H9 (cell line): ENCODE data around the gene GRIA1. TPM values are rescaled to one million over a fixed set of nuclear protein-coding genes. Genes with fewer than 3 reads are reported as not detected.

Experiments
- DNase-seq: peaks from one replicate; pipeline ENCODE4 v3.0.0-alpha.2; 2017
- H2AFZ ChIP-seq: one replicate; pipeline ENCODE4 v1.6.1; 2013; ENCODE audit warnings: mild to moderate bottlenecking, low read length, control low read depth, moderate library complexity
- H2AK5ac ChIP-seq: 2 replicates; pipeline ENCODE4 v1.6.1; 2013; ENCODE audit warnings: low read length, control low read depth, mixed read lengths; ENCODE audit not compliant: insufficient read length
- H2BK120ac ChIP-seq: one replicate; pipeline ENCODE4 v1.6.1; 2013; ENCODE audit warnings: low read depth, mild to moderate bottlenecking, low read length, control low read depth, inconsistent platforms; ENCODE audit not compliant: poor library complexity, severe bottlenecking
- H2BK12ac ChIP-seq: 2 replicates; pipeline ENCODE4 v1.6.1; 2013; ENCODE audit warnings: low read length, control low read depth, mixed read lengths, low read depth; ENCODE audit not compliant: insufficient read length
- H2BK15ac ChIP-seq: 2 replicates; pipeline ENCODE4 v1.6.1; 2013; ENCODE audit warnings: low read depth, low read length, control low read depth
- H2BK20ac ChIP-seq: one replicate; pipeline ENCODE4 v1.6.1; 2013; ENCODE audit warnings: low read depth, mild to moderate bottlenecking, low read length, control low read depth, inconsistent platforms; ENCODE audit not compliant: poor library complexity, severe bottlenecking
- H2BK5ac ChIP-seq: 2 replicates; pipeline ENCODE4 v1.6.1; 2013; ENCODE audit warnings: low read length, control low read depth, mixed read lengths; ENCODE audit not compliant: insufficient read length
- H3K14ac ChIP-seq: 2 replicates; pipeline ENCODE4 v1.6.1; 2013; ENCODE audit warnings: low read length, control low read depth; ENCODE audit not compliant: insufficient read depth
- H3K18ac ChIP-seq: 2 replicates; pipeline ENCODE4 v1.6.1; 2013; ENCODE audit warnings: low read depth, mild to moderate bottlenecking, mixed read lengths, low read length, control low read depth; ENCODE audit not compliant: insufficient read length
- H3K23ac ChIP-seq: 2 replicates; pipeline ENCODE4 v1.6.1; 2013; ENCODE audit warnings: low read length, control low read depth, mixed read lengths, low read depth; ENCODE audit not compliant: insufficient read length
- H3K23me2 ChIP-seq: 2 replicates; pipeline ENCODE4 v1.6.1; 2013; ENCODE audit warnings: low read depth, mild to moderate bottlenecking, mixed read lengths, low read length, control low read depth; ENCODE audit not compliant: insufficient read length, poor library complexity, severe bottlenecking
- H3K27ac ChIP-seq: 2 replicates; pipeline ENCODE4 v1.5.1; 2013; ENCODE audit warnings: low read length, control low read depth, mixed read lengths, low read depth; ENCODE audit not compliant: insufficient read length
- H3K27me3 ChIP-seq: 2 replicates; pipeline ENCODE4 v1.6.1; 2013; ENCODE audit warnings: low read length, control low read depth, inconsistent platforms; ENCODE audit not compliant: insufficient read depth
- H3K4ac ChIP-seq: 2 replicates; pipeline ENCODE4 v1.6.1; 2013; ENCODE audit warnings: low read depth, mild to moderate bottlenecking, control low read depth, inconsistent platforms, low read length, moderate library complexity
- H3K4me1 ChIP-seq: 2 replicates; pipeline ENCODE4 v1.6.1; 2013; ENCODE audit warnings: low read length, control low read depth, inconsistent platforms; ENCODE audit not compliant: insufficient read depth
- H3K4me2 ChIP-seq: 2 replicates; pipeline ENCODE4 v1.6.1; 2013; ENCODE audit warnings: low read length, control low read depth, mixed read lengths; ENCODE audit not compliant: insufficient read length, insufficient read depth
- H3K56ac ChIP-seq: 2 replicates; pipeline ENCODE4 v1.6.1; 2013; ENCODE audit warnings: low read depth, mild to moderate bottlenecking, mixed read lengths, low read length, control low read depth; ENCODE audit not compliant: insufficient read length
- H3K79me1 ChIP-seq: 2 replicates; pipeline ENCODE4 v1.6.1; 2013; ENCODE audit warnings: low read depth, mild to moderate bottlenecking, moderate library complexity, low read length, control low read depth, inconsistent platforms; ENCODE audit not compliant: insufficient read depth, poor library complexity, severe bottlenecking
- H3K79me2 ChIP-seq: 2 replicates; pipeline ENCODE4 v1.6.1; 2013; ENCODE audit warnings: low read length, control low read depth, inconsistent platforms; ENCODE audit not compliant: insufficient read depth
- H3K9ac ChIP-seq: 2 replicates; pipeline ENCODE4 v1.6.1; 2013; ENCODE audit warnings: low read length, control low read depth, mixed read lengths; ENCODE audit not compliant: insufficient read length; ENCODE audit errors: extremely low read depth
- H3K9me3 ChIP-seq: one replicate; pipeline ENCODE4 v1.6.1; 2013; ENCODE audit warnings: low read depth, low read length, inconsistent platforms; ENCODE audit not compliant: control insufficient read depth
- H3T11ph ChIP-seq: one replicate; pipeline ENCODE4 v1.6.1; 2013; ENCODE audit warnings: mild to moderate bottlenecking, low read length, control low read depth, inconsistent platforms
- H4K20me1 ChIP-seq: one replicate; pipeline ENCODE4 v1.6.1; 2013; ENCODE audit not compliant: control insufficient read depth, insufficient read length, insufficient read depth
- H4K5ac ChIP-seq: 2 replicates; pipeline ENCODE4 v1.6.1; 2013; ENCODE audit warnings: low read depth, mild to moderate bottlenecking, mixed read lengths, low read length, control low read depth; ENCODE audit not compliant: insufficient read length
- H4K8ac ChIP-seq: replicated peaks from 2 replicates; pipeline ENCODE4 v1.6.1; 2013; ENCODE audit warnings: low read length, control low read depth, mixed read lengths, low read depth; ENCODE audit not compliant: insufficient read length
- H4K91ac ChIP-seq: 2 replicates; pipeline ENCODE4 v1.6.1; 2013; ENCODE audit warnings: low read depth, mild to moderate bottlenecking, moderate library complexity, mixed read lengths, low read length, control low read depth; ENCODE audit not compliant: insufficient read length
- H3K27ac Mint-ChIP-seq, 3 experiments: 2 replicates in 2 of 3; 3 replicates in 1 of 3; pipeline ENCODE4 v1.8.0; 2020 to 2021; ENCODE audit warnings: mixed read lengths in 3 of 3, mild to moderate bottlenecking in 1 of 3, moderate library complexity in 1 of 3
- H3K27me3 Mint-ChIP-seq: 2 replicates; pipeline ENCODE4 v1.8.0; 2021; ENCODE audit warnings: low read depth, mild to moderate bottlenecking, moderate library complexity, mixed read lengths
- H3K36me3 Mint-ChIP-seq, 3 experiments: 2 replicates in 2 of 3; 3 replicates in 1 of 3; pipeline ENCODE4 v1.8.0; 2020 to 2021; ENCODE audit warnings: low read depth in 3 of 3, mixed read lengths in 3 of 3; ENCODE audit not compliant: insufficient read depth in 1 of 3
- H3K4me1 Mint-ChIP-seq, 2 experiments: 2 replicates each; pipeline ENCODE4 v1.8.0; 2020; ENCODE audit warnings: mixed read lengths in 2 of 2
- H3K4me3 Mint-ChIP-seq, 2 experiments: 2 replicates in 1 of 2; 3 replicates in 1 of 2; pipeline ENCODE4 v1.8.0; 2020 to 2021; ENCODE audit warnings: mild to moderate bottlenecking in 2 of 2, mixed read lengths in 2 of 2, moderate library complexity in 1 of 2
- H3K9me3 Mint-ChIP-seq, 2 experiments: 2 replicates in 1 of 2; 3 replicates in 1 of 2; pipeline ENCODE4 v1.8.0; 2020; ENCODE audit warnings: mild to moderate bottlenecking in 2 of 2, mixed read lengths in 2 of 2, moderate library complexity in 1 of 2
- CTCF ChIP-seq: fragments of 200-600 bp; sonication (generic); conservative IDR thresholded peaks from 3 replicates; pipeline ENCODE4 v1.8.0; 2021; ENCODE audit warnings: antibody characterized with exemption, mild to moderate bottlenecking
- WGBS: extraction: QIAGEN DNeasy Blood & Tissue Kit; methylation state at CpG from one replicate; pipeline ENCODE4 v1.1.7; 2013; ENCODE audit warnings: missing lambda C conversion rate, low lambda C conversion rate, mixed read lengths; ENCODE audit not compliant: insufficient read length; ENCODE audit errors: extremely low coverage; 5-methylcytosine and 5-hydroxymethylcytosine counted together
- total RNA-seq: library from RNA; stranded (reverse); gene quantifications from 2 replicates; pipeline ENCODE4 v1.2.1, GENCODE V29; 2021

Gene GRIA1
- total RNA-seq, 1 experiment from 2014 or later: 0.52 TPM

GRCh38 chr5:153623124-153623523 lies 132.7 kb downstream of the GRIA1 start:
- Histone ChIP-seq H2BK12ac (no peak overlapping the region), H3K4me2 (no peak overlapping the region), H3K23ac (no peak overlapping the region), H3K79me2 (no peaks in the 10 kb centered on the region), H4K91ac (no peak overlapping the region), H3K9ac (no peak overlapping the region), H3K56ac (no peak overlapping the region), H4K5ac (no peak overlapping the region), H2BK120ac (no peak overlapping the region), H3K14ac (no peak overlapping the region), H3T11ph (no peak overlapping the region), H3K27me3 (no peaks in the 10 kb centered on the region), H2AFZ (no peak overlapping the region), H3K4me1 (no peaks in the 10 kb centered on the region), H2AK5ac (no peak overlapping the region), H3K27ac (no peak overlapping the region), H3K79me1 (no peaks in the 10 kb centered on the region), H3K18ac (no peak overlapping the region), H2BK20ac (no peak overlapping the region), H2BK15ac (no peak overlapping the region), H4K20me1 (no peaks in the 10 kb centered on the region), H3K23me2 (no peaks in the 10 kb centered on the region), H2BK5ac (no peak overlapping the region), H3K4ac (no peak overlapping the region), H4K8ac (no peak overlapping the region), H3K9me3 (no peaks in the 10 kb centered on the region)
- no peak; the same call in 2 of the 3 replicates for TF ChIP-seq CTCF
- H3K4me3 Mint-ChIP-seq: no peak overlapping the region
- H3K27ac Mint-ChIP-seq: no peak overlapping the region
- no peak for DNase-seq
- no CpG with 5 or more reads among the region's 3 CpGs for WGBS
- no peaks in the 10 kb centered on the region for H3K27me3 Mint-ChIP-seq
- peaks cover 10 to 13% of the 10 kb centered on the region in 2 experiments for H3K4me1 Mint-ChIP-seq
- no peaks in the 10 kb centered on the region for H3K9me3 Mint-ChIP-seq
- H3K36me3 Mint-ChIP-seq: no peaks in the 10 kb centered on the region
